D721Med (cell line): Measurements from ENCODE around the gene SPATA31D3.
"Not testable (repeated sequence)": the region's sequence is repeated elsewhere in the genome, so short reads cannot be mapped to it uniquely, and the experiment has no call there.

Source experiments
- DNase-seq: peaks from one replicate; pipeline ENCODE4 v3.0.0; 2011; ENCODE audit warnings: low spot score; ENCODE audit not compliant: insufficient read length
- FAIRE-seq: peaks from 2 replicates; lab custom pipeline; 2011; peaks lifted over from hg19 to GRCh38; lab: Jason Lieb, UNC
- TF ChIP-seq, protein P1 (sequence below): IDR thresholded peaks from 2 replicates; pipeline ENCODE4 v1.5.1; 2012; ENCODE audit warnings: mild to moderate bottlenecking, control low read depth; ENCODE audit not compliant: insufficient read depth; ENCODE audit errors: missing control alignments

Gene SPATA31D3

DNA sequence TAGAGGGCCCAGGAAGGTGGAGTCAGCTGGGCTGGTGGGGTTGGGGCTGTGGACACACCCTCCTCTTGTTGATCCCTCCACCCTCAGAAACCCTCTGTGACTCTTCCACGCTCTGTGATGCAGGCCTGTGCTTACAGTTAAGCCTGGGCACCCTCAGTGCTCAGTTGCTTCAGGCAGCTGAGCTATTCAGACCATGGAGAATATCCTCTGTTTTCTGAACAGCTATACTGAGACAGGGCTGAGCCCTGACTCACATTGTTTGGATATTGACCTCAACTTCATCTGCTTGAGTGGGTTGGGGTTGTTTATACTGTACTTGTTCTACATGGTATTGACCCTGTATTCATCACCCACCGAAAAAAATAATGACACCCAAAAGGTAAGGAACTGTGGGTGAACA, at the start of gene SPATA31D3:
SPATA31D3 (plus strand) TSS at position 108 of the 400 bp plus-strand sequence; CDS start at position 194, 86 bp downstream.
- not testable (repeated sequence) for FAIRE-seq, DNase-seq

DNA sequence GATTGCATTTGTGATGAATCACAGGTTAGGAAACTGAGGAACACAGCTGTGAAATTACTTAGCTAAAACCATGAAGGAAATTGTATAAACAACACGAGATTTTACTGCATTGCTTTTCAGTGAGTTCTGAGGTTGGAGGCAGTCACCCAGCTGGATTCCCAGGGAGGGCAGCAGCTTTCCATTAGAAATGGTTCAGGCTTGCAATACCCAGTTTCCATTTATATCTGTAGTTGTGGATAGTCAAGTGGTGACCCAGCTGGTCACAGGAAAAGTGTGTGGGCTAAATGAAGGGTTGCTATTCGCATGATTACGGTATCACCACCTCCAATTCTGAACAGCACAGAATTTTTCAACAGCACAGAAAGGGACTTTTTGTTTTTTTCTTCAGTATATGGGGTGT, 49.4 kb upstream of the SPATA31D3 start:
- FAIRE-seq: no peak
- TF ChIP-seq, protein P1, sequence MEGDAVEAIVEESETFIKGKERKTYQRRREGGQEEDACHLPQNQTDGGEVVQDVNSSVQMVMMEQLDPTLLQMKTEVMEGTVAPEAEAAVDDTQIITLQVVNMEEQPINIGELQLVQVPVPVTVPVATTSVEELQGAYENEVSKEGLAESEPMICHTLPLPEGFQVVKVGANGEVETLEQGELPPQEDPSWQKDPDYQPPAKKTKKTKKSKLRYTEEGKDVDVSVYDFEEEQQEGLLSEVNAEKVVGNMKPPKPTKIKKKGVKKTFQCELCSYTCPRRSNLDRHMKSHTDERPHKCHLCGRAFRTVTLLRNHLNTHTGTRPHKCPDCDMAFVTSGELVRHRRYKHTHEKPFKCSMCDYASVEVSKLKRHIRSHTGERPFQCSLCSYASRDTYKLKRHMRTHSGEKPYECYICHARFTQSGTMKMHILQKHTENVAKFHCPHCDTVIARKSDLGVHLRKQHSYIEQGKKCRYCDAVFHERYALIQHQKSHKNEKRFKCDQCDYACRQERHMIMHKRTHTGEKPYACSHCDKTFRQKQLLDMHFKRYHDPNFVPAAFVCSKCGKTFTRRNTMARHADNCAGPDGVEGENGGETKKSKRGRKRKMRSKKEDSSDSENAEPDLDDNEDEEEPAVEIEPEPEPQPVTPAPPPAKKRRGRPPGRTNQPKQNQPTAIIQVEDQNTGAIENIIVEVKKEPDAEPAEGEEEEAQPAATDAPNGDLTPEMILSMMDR: no peak

DNA sequence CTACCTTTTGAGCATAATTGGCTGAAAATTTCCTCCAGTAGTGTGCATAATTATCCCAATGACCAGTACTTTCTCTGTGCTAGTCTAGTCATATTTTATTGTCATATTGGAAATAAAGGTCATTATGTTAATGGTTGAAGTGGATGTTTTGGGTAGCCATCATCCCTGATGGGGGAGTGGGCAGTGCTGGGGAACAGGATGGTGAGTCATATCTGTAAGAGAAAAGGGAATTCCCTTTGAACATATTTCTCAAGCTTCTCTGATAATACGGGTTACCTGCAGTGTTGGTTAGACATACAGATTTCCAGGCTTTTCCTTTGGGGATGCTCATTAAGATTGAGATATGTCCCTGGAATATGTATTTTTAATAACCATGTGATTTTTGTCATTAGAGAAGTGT, 48.4 kb upstream of the SPATA31D3 start:
- TF ChIP-seq, protein P1: no peak
- FAIRE-seq (no peak), DNase-seq (no peak)

More for the DNA sequence above, 49.4 kb upstream of the SPATA31D3 start:
- DNase-seq: no peak

DNA sequence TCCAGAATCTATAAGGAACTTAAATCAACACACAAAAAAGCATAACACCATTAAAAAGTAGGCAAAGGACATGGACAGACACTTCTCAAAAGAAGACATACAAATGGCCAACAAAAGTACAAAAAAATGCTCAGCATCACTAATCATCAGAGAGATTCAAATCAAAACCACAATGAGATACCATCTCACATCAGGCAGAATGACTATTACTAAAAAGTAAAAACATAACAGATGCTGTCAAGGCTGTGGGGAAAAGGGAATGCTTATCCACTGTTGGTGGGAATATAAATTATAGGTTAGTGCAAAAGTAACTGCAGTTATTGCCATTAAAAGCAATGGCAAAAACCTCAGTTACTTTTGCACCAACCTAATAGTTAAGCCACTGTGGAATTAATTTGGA, 47.2 kb upstream of the SPATA31D3 start:
- DNase-seq (no peak), FAIRE-seq (no peak)
- TF ChIP-seq, protein P1: no peak

DNA sequence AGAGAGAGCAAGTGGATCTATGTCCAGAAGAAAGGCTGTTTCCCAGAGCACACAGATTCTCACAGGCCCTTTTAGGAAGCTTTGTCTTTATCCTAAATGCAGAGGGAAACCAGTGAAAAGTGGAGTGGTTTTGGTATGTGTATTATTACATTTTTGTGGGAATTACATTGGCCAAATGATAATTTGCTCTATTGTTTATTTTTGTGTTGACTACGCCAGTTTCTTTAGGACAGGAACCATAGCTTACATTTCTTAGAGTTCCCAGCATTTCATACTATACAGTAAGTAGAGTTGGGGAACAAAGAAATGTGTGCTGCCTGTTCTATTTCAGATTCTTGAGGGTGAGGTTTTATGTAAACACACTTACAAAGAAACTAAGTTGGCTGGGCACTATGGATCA, 44.4 kb upstream of the SPATA31D3 start:
- DNase-seq (no peak), FAIRE-seq (no peak)
- TF ChIP-seq, protein P1: no peak

DNA sequence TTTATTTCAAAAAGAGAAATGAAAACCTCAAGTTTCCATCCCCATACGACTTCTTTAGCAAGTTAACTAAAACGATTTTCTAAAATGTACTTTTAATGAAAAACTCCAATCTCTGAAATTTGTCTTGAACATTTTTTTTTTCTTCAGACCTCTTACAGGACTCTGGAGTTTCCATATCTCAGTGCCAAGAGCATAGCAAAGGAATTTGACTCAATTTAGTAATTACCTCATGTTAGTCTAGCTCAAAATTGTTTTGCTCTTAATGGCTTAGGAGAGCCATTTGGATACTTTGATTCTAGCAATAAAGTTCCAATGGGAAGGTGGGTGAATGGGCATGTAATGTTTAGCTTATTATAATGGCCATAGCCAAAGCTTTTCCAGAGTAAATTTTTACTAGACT, 41.1 kb upstream of the SPATA31D3 start:
- DNase-seq (no peak), FAIRE-seq (no peak)
- TF ChIP-seq, protein P1: no peak

DNA sequence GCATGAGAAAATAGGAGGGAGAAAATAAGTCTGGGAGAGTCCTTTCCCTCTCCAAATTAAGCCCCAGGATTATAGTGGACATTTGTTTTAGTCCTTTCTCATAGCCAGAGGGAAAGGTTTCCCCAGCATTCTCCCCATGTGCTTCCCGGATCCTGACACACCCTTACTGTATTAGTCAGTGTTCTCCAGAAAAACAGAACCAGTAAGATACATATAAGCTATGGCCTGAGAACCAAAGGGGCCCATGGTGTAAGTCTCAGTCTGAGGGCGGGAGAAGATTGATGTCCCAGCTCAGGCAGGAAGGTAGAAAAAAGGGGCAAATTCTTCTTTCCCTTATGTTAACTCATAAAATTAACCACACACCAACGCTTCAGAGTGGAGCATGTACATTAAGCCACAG, 40.7 kb upstream of the SPATA31D3 start:
- DNase-seq: no peak
- FAIRE-seq: no peak
- TF ChIP-seq, protein P1: no peak

DNA sequence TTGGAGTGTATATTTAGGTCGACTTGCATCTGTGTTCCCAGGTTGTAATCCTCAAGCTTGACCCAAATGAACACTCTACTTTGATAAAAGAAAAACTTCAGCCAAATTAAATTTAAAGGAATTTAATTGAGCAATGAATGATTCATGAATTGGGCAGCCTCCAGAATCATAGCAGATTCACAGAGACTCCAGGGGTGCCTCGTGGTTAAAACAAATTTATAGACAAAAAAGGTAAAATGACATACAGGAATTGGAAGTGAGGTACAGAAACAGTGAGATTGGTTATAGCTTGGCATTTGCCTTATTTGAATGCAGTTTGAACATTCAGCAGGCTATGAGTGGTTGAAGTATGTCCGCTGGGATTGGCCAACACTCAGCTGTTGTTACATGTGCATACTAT, 36.6 kb upstream of the SPATA31D3 start:
- TF ChIP-seq, protein P1: no peak
- FAIRE-seq (no peak), DNase-seq (no peak)
